Body of pancreas (tissue), 4 donors: ENCODE results near the gene FBXO34.

Experiments
- CTCF ChIP-seq, 7 experiments: fragments of 450-650 bp in 4 of 7; fragments of 200-600 bp in 3 of 7; sonication (generic) in 3 of 7; IDR thresholded peaks; one replicate each; pipeline ENCODE4 v1.5.1; 2016 to 2019; ENCODE audit warnings: antibody characterized with exemption in 7 of 7
- POLR2A ChIP-seq, 3 donors: fragments of 450-650 bp; IDR thresholded peaks; one replicate each; pipeline ENCODE4 v1.6.1; 2016; ENCODE audit warnings: antibody characterized with exemption in 3 of 3, mild to moderate bottlenecking in 2 of 3

GRCh38 chr14:55267820-55268219 is 3.4 kb upstream of the FBXO34 start:
- TF ChIP-seq CTCF (IDR thresholded peaks at IDR 0.05) = no peak
- no peak for TF ChIP-seq POLR2A (IDR thresholded peaks at IDR 0.05)
